ENCODE measurements around the gene ZNF563.

DNA sequence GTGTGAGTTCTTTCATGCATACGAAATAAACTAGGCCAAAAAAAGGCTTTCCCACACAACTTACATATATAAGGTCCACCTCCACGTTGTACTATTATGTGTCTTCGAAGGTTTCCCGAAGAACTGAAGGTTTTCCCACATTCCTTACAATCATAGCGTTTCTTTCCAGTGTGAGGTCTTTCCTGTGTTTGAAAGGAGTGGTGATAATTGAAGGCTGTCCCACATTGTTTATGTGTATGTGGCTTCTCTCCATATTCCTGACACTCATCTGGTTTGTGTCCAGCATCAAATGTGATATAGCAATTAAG lies 17.4 kb upstream of the ZNF563 start:
- TF ChIP-seq, protein P1, sequence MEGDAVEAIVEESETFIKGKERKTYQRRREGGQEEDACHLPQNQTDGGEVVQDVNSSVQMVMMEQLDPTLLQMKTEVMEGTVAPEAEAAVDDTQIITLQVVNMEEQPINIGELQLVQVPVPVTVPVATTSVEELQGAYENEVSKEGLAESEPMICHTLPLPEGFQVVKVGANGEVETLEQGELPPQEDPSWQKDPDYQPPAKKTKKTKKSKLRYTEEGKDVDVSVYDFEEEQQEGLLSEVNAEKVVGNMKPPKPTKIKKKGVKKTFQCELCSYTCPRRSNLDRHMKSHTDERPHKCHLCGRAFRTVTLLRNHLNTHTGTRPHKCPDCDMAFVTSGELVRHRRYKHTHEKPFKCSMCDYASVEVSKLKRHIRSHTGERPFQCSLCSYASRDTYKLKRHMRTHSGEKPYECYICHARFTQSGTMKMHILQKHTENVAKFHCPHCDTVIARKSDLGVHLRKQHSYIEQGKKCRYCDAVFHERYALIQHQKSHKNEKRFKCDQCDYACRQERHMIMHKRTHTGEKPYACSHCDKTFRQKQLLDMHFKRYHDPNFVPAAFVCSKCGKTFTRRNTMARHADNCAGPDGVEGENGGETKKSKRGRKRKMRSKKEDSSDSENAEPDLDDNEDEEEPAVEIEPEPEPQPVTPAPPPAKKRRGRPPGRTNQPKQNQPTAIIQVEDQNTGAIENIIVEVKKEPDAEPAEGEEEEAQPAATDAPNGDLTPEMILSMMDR (IDR thresholded peaks at IDR 0.05), result no peak
- TF ChIP-seq POLR2A (IDR thresholded peaks at IDR 0.05), result no peak
